ENCODE results near the gene ESD.

ESD gene

GRCh38 chr13:46736541-46737310 lies 60.2 kb downstream of the ESD start:
- no peaks in the 10 kb centered on the region for H3K9me3 Mint-ChIP-seq
- no peak overlapping the region for H3K27ac Mint-ChIP-seq
- DNase-seq: no peak
- H3K4me3 Mint-ChIP-seq: no peak overlapping the region
- TF ChIP-seq, protein P1, sequence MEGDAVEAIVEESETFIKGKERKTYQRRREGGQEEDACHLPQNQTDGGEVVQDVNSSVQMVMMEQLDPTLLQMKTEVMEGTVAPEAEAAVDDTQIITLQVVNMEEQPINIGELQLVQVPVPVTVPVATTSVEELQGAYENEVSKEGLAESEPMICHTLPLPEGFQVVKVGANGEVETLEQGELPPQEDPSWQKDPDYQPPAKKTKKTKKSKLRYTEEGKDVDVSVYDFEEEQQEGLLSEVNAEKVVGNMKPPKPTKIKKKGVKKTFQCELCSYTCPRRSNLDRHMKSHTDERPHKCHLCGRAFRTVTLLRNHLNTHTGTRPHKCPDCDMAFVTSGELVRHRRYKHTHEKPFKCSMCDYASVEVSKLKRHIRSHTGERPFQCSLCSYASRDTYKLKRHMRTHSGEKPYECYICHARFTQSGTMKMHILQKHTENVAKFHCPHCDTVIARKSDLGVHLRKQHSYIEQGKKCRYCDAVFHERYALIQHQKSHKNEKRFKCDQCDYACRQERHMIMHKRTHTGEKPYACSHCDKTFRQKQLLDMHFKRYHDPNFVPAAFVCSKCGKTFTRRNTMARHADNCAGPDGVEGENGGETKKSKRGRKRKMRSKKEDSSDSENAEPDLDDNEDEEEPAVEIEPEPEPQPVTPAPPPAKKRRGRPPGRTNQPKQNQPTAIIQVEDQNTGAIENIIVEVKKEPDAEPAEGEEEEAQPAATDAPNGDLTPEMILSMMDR (IDR thresholded peaks at IDR 0.05): no peak
- no peaks in the 10 kb centered on the region for H3K4me1 Mint-ChIP-seq
- H3K27me3 Mint-ChIP-seq (ENCODE audit: low read depth, poor library complexity): no peaks in the 10 kb centered on the region
- H3K36me3 Mint-ChIP-seq (ENCODE audit: low read depth): peaks cover 33% of the 10 kb centered on the region

GRCh38 chr13:46735425-46735824 lies 61.5 kb downstream of the ESD start:
- Mint-ChIP-seq H3K9me3 (no peaks in the 10 kb centered on the region), H3K4me3 (no peak overlapping the region), H3K36me3 (ENCODE audit: low read depth) (peaks cover 28% of the 10 kb centered on the region), H3K27ac (no peak overlapping the region), H3K27me3 (ENCODE audit: low read depth, poor library complexity) (no peaks in the 10 kb centered on the region), H3K4me1 (no peaks in the 10 kb centered on the region)
- TF ChIP-seq, protein P1 (IDR thresholded peaks at IDR 0.05): no peak
- no peak for DNase-seq

DNA sequence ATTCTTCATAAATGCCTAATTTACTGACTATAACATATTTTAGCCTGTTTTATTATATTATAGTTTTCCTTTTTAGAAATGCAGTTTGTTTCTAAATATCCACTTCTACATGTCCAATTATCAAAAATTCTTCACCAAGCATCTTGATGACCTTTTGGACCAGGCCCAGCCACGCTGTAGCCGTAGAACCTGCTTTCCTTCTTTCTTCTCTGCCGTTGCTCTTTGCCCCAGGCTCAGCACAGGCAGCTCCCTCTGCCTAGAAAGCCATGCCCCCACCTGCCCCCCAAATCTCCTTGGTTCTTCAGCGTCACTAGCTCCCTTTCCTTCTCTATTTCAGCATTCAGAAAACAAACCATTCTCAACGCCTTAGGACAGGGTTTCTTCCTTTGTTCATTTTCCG lies 65.4 kb downstream of the ESD start:
- H3K36me3 Mint-ChIP-seq (ENCODE audit: low read depth): peaks cover 62% of the 10 kb centered on the region
- TF ChIP-seq, protein P1 (IDR thresholded peaks at IDR 0.05): no peak
- no peaks in the 10 kb centered on the region for H3K4me1 Mint-ChIP-seq
- H3K27ac Mint-ChIP-seq: no peak overlapping the region
- no peak overlapping the region for H3K4me3 Mint-ChIP-seq
- no peaks in the 10 kb centered on the region for H3K9me3 Mint-ChIP-seq
- no peak for DNase-seq
- H3K27me3 Mint-ChIP-seq (ENCODE audit: low read depth, poor library complexity): no peaks in the 10 kb centered on the region

- Mint-ChIP-seq H3K27me3 (ENCODE audit: low read depth, poor library complexity) (no peaks in the 10 kb centered on the region), H3K36me3 (ENCODE audit: low read depth) (peaks cover 85% of the 10 kb centered on the region), H3K4me3 (no peak overlapping the region), H3K4me1 (no peaks in the 10 kb centered on the region), H3K27ac (no peak overlapping the region), H3K9me3 (peaks cover 7% of the 10 kb centered on the region)
- TF ChIP-seq, protein P1 (IDR thresholded peaks at IDR 0.05): no peak
- no peak for DNase-seq
These were observed 68.2 kb downstream of the ESD start for GRCh38 chr13:46728777-46729176.

GRCh38 chr13:46726347-46726746 lies 70.6 kb downstream of the ESD start:
- Mint-ChIP-seq H3K27me3 (ENCODE audit: low read depth, poor library complexity) (no peaks in the 10 kb centered on the region), H3K36me3 (ENCODE audit: low read depth) (peaks cover 81% of the 10 kb centered on the region), H3K4me1 (peaks cover 10% of the 10 kb centered on the region), H3K4me3 (no peak overlapping the region), H3K9me3 (peaks cover 7% of the 10 kb centered on the region), H3K27ac (no peak overlapping the region)
- DNase-seq: no peak
- TF ChIP-seq, protein P1 (IDR thresholded peaks at IDR 0.05): no peak

All from nephron progenitor cell (in vitro differentiated cells).